Gastrocnemius medialis (tissue), 4 donors: ENCODE measurements around the gene VCX2. TPM values are rescaled to one million over a fixed set of nuclear protein-coding genes. Genes with fewer than 3 reads are reported as not detected.
"Not testable (repeated sequence)": the region's sequence is repeated elsewhere in the genome, so short reads cannot be mapped to it uniquely, and the experiment has no call there.

Source experiments
- ATAC-seq, 2 donors: fragments of 150-250 bp; one replicate each; pipeline ENCODE4 v1.9.1; 2016
- DNase-seq, 2 donors: peaks; one replicate each; pipeline ENCODE4 v3.0.0-alpha.2; 2019
- H3K27ac ChIP-seq, 4 donors: fragments of 200-600 bp; sonication (generic); 1 replicate in 1 of 4; 2 replicates in 3 of 4; pipeline ENCODE4 v1.5.1; 2016 to 2018; ENCODE audit warnings: mild to moderate bottlenecking in 2 of 4, moderate library complexity in 1 of 4
- H3K27me3 ChIP-seq, 3 donors: fragments of 200-600 bp; sonication (generic) in 2 of 3; 1 replicate in 1 of 3; 2 replicates in 2 of 3; pipeline versions ENCODE4 v1.5.1 to v1.6.0; 2016 to 2019; ENCODE audit warnings: mild to moderate bottlenecking in 1 of 3, moderate library complexity in 1 of 3
- H3K36me3 ChIP-seq, 2 donors: fragments of 200-600 bp; sonication (generic) in 1 of 2; one replicate each; pipeline ENCODE4 v1.5.1; 2017 to 2018
- H3K4me1 ChIP-seq, 2 donors: fragments of 200-600 bp; sonication (generic) in 1 of 2; one replicate each; pipeline ENCODE4 v1.5.1; 2016 to 2017; ENCODE audit warnings: mild to moderate bottlenecking in 2 of 2
- H3K4me3 ChIP-seq, 4 donors: fragments of 200-600 bp; sonication (generic) in 3 of 4; 1 replicate in 1 of 4; 2 replicates in 3 of 4; pipeline ENCODE4 v1.5.1; 2016 to 2019; ENCODE audit warnings: mild to moderate bottlenecking in 2 of 4
- H3K9me3 ChIP-seq, 3 donors: fragments of 200-600 bp; sonication (generic) in 2 of 3; 1 replicate in 1 of 3; 2 replicates in 2 of 3; pipeline ENCODE4 v1.5.1; 2016 to 2019
- POLR2A ChIP-seq, 2 donors: fragments of 450-650 bp; IDR thresholded peaks; one replicate each; pipeline ENCODE4 v1.6.1; 2017; ENCODE audit warnings: antibody characterized with exemption in 2 of 2, mild to moderate bottlenecking in 2 of 2, moderate library complexity in 2 of 2
- in situ Hi-C, 4 donors: fragments of 200-750 bp; cut with MboI; loops; one replicate each; pipeline versions ENCODE4 v1.15.0 to v1.8.0; 2017; ENCODE audit warnings: low sequenced_read_pairs in 4 of 4
- intact Hi-C: fragments of 100-400 bp; cut with DNase I; formaldehyde crosslinking; loops from one replicate; pipeline ENCODE4 v1.15.1; 2023; ENCODE audit warnings: low total_unique reads
- microRNA counts, 2 donors: library from miRNA; unstranded; fragments of <30 nt; microRNA quantifications; one replicate each; lab custom pipeline; 2016
- microRNA-seq, 2 donors: library from miRNA; unstranded; fragments of <30 nt; microRNA quantifications; one replicate each; pipeline ENCODE4, GENCODE V29; 2016; ENCODE audit warnings: borderline replicate concordance in 2 of 2
- total RNA-seq, 4 donors: library from RNA; depleted of rRNA; stranded (reverse); fragments of >200 nt; gene quantifications; one replicate each; pipeline versions ENCODE4 v1.1.0 to v1.2.3, GENCODE V29; 2016
- TF ChIP-seq, protein P1 (sequence below), 5 experiments: fragments of 450-650 bp in 3 of 5; fragments of 200-600 bp in 2 of 5; sonication (generic) in 2 of 5; IDR thresholded peaks in 4 of 5; conservative IDR thresholded peaks in 1 of 5; 1 replicate in 4 of 5; 2 replicates in 1 of 5; pipeline ENCODE4 v1.5.1; 2016 to 2019; ENCODE audit warnings: antibody characterized with exemption in 5 of 5, mild to moderate bottlenecking in 3 of 5, moderate library complexity in 3 of 5

VCX2 gene
- total RNA-seq, 4 donors from 2014 or later = not detected

GRCh38 chrX:8125566-8125965 is 45.5 kb downstream of the VCX2 start:
- no peaks in the 10 kb centered on the region for H3K36me3 ChIP-seq
- H3K27ac ChIP-seq = no peak overlapping the region
- no peak overlapping the region for H3K4me3 ChIP-seq
- ATAC-seq = no peak
- H3K4me1 ChIP-seq = no peaks in the 10 kb centered on the region
- H3K27me3 ChIP-seq = no peaks in the 10 kb centered on the region
- intact Hi-C loops = no loop called here
- in situ Hi-C loops = no loop called here
- DNase-seq = no peak
- TF ChIP-seq POLR2A (IDR thresholded peaks at IDR 0.05) = no peak
- TF ChIP-seq, protein P1, sequence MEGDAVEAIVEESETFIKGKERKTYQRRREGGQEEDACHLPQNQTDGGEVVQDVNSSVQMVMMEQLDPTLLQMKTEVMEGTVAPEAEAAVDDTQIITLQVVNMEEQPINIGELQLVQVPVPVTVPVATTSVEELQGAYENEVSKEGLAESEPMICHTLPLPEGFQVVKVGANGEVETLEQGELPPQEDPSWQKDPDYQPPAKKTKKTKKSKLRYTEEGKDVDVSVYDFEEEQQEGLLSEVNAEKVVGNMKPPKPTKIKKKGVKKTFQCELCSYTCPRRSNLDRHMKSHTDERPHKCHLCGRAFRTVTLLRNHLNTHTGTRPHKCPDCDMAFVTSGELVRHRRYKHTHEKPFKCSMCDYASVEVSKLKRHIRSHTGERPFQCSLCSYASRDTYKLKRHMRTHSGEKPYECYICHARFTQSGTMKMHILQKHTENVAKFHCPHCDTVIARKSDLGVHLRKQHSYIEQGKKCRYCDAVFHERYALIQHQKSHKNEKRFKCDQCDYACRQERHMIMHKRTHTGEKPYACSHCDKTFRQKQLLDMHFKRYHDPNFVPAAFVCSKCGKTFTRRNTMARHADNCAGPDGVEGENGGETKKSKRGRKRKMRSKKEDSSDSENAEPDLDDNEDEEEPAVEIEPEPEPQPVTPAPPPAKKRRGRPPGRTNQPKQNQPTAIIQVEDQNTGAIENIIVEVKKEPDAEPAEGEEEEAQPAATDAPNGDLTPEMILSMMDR (IDR thresholded peaks at IDR 0.05 in 4 of 5, conservative IDR thresholded peaks at IDR 0.05 in 1 of 5) = no peak
- no peaks in the 10 kb centered on the region for H3K9me3 ChIP-seq

- intact Hi-C loops = no loop called here
- H3K36me3 ChIP-seq = no peaks in the 10 kb centered on the region
- H3K27ac ChIP-seq = no peak overlapping the region
- no peaks in the 10 kb centered on the region for H3K9me3 ChIP-seq
- TF ChIP-seq POLR2A (IDR thresholded peaks at IDR 0.05) = no peak
- TF ChIP-seq, protein P1 (IDR thresholded peaks at IDR 0.05 in 4 of 5, conservative IDR thresholded peaks at IDR 0.05 in 1 of 5) = no peak
- no peaks in the 10 kb centered on the region for H3K27me3 ChIP-seq
- H3K4me1 ChIP-seq = no peaks in the 10 kb centered on the region
- DNase-seq (no peak), ATAC-seq (no peak)
- H3K4me3 ChIP-seq = no peak overlapping the region
- in situ Hi-C loops = no loop called here
Observed at GRCh38 chrX:8122538-8122937, 48.5 kb downstream of the VCX2 start.

GRCh38 chrX:8121391-8121790 is 49.7 kb downstream of the VCX2 start:
- H3K27ac ChIP-seq, H3K9me3 ChIP-seq, DNase-seq, in situ Hi-C loops, H3K4me3 ChIP-seq, H3K27me3 ChIP-seq, H3K4me1 ChIP-seq, intact Hi-C loops, ATAC-seq, H3K36me3 ChIP-seq: not testable (repeated sequence)

MicroRNAs within 50 kb of the gene (microRNA counts, 767-probe panel; counts per million panel counts)
- 356 to 448 counts per million in 2 donors for microRNA hsa-miR-651 (lab: Ali Mortazavi, UCI)

Small RNA genes lying within 50 kb of the gene (microRNA-seq; reads per million reads assigned to microRNA genes)
- gene MIR651 = 9.4 to 15.4 reads per million in 2 donors

Other genes starting within 250 kb of the VCX2 start
- gene PNPLA4, start 243.9 kb downstream of the VCX2 start, total RNA-seq = 10 to 100 TPM; 20.9 to 45.6 (median 33.8) TPM